IPS-18a (cell line): Measurements from ENCODE around the gene PADI3.

Source experiments
- H3K27ac ChIP-seq: one replicate; pipeline ENCODE4 v1.5.1; 2013; ENCODE audit warnings: low read length
- H3K27me3 ChIP-seq: one replicate; pipeline ENCODE4 v1.6.1; 2013; ENCODE audit warnings: mild to moderate bottlenecking, low read length; ENCODE audit not compliant: control insufficient read depth, insufficient read depth
- H3K36me3 ChIP-seq: one replicate; pipeline ENCODE4 v1.6.1; 2013; ENCODE audit warnings: low read depth, low read length; ENCODE audit not compliant: control insufficient read depth
- H3K4me1 ChIP-seq: one replicate; pipeline ENCODE4 v1.6.1; 2013; ENCODE audit warnings: low read depth, low read length; ENCODE audit not compliant: control insufficient read depth
- H3K4me3 ChIP-seq: one replicate; pipeline ENCODE4 v1.5.1; 2013; ENCODE audit warnings: low read length
- H3K9ac ChIP-seq: one replicate; pipeline ENCODE4 v1.6.1; 2013; ENCODE audit warnings: mild to moderate bottlenecking, low read length, moderate library complexity
- H3K9me3 ChIP-seq: one replicate; pipeline ENCODE4 v1.6.1; 2013; ENCODE audit warnings: low read depth, low read length; ENCODE audit not compliant: control insufficient read depth

Gene PADI3

DNA sequence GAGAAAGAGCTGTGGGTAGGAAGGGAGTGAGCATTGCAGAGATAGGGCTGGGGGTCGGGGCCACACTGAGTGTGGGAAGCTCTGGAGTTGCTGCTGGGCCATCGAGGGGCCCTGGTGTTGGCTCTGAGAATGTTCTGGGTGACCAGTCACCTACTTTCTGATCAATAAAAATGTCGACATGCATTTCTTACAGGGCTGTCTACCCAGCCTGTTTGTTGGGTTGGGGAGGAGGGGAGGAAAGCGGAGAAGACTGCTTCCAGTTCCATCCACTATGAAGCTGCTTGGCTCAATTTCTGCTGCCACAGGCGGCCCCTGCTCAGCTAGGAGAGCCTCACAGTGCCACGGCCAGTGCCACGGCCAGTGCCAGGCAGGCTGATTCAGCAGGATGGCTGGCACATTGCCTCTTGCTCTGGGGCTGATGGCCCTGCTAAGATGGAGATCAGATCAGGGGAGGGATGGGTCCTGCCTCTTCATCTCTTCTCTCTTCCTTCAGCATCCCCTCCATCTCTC is 3.0 kb upstream of the PADI3 start:
- Histone ChIP-seq H3K4me3 (no peak overlapping the region), H3K4me1 (peaks cover 13% of the 10 kb centered on the region), H3K9me3 (no peaks in the 10 kb centered on the region), H3K36me3 (no peaks in the 10 kb centered on the region), H3K9ac (no peak overlapping the region), H3K27me3 (peaks cover 13% of the 10 kb centered on the region), H3K27ac (no peak overlapping the region)

DNA sequence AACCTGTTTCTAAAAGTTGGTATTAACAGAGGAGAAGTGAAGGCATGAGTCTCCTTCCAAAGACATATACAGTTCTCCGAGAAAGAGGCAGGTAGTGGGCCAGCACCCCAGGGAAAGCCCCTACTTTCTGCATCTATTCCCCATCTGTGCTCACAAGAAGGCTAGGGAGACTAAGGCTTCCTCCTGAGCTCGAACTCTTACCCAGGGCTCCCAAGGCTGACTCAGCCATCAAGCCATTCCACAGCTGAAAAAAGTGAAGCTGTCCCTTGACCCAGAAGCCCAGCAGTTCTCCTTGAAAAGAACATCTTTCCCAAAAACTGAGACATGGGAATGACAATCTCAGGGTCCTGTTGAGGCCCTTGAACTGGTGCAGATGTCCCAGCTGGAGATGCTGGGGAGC is 1.9 kb upstream of the PADI3 start:
- peaks cover 9% of the 10 kb centered on the region for H3K4me1 ChIP-seq
- H3K27me3 ChIP-seq = peaks cover 5% of the 10 kb centered on the region
- no peak overlapping the region for H3K4me3 ChIP-seq
- H3K36me3 ChIP-seq = no peaks in the 10 kb centered on the region
- H3K9ac ChIP-seq = no peak overlapping the region
- H3K27ac ChIP-seq = no peak overlapping the region
- no peaks in the 10 kb centered on the region for H3K9me3 ChIP-seq

DNA sequence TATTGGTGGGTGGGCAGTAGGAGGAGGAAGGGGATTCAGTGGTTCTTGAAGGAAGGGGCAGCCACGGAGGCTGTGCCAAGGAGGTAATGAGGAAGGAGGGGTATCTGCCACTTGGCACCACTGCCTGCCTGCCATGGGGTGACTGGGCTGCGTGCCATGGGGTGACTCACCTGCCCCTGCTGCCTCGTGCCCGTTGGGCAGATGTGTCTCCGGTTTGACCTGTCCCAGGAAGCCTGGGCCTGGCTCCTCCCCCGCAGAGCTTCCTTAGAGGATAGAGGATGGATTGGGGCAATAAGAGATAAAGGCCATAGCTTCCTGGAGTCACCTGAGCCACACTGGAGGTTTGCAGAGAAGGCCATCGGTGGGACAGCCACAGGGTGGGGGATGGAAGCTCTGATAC is 1.7 kb downstream of the PADI3 start:
- H3K9me3 ChIP-seq = no peaks in the 10 kb centered on the region
- H3K27ac ChIP-seq = no peak overlapping the region
- peaks cover under 1% of the 10 kb centered on the region for H3K4me1 ChIP-seq
- H3K27me3 ChIP-seq = no peaks in the 10 kb centered on the region
- no peak overlapping the region for H3K9ac ChIP-seq
- no peak overlapping the region for H3K4me3 ChIP-seq
- H3K36me3 ChIP-seq = no peaks in the 10 kb centered on the region

DNA sequence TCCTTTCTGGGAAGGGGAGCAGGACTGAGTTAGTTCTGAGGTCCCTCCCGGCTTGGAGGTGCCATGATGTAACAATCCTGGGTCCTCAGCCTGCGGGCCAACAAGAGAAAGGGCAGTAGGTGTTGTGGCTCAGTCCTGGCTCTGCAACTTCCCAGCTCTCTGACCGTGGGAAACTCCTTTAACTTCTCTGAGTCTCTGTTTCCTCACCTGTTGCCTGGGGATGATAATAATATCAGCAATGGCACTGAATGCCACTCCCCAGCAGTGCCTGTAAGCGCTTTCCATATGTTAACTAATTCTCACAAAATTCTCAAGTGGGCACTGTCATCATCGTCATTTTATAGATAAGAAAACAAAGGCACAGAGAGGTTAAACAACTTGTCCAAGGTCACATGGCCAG is 2.3 kb downstream of the PADI3 start:
- H3K4me3 ChIP-seq = no peak overlapping the region

DNA sequence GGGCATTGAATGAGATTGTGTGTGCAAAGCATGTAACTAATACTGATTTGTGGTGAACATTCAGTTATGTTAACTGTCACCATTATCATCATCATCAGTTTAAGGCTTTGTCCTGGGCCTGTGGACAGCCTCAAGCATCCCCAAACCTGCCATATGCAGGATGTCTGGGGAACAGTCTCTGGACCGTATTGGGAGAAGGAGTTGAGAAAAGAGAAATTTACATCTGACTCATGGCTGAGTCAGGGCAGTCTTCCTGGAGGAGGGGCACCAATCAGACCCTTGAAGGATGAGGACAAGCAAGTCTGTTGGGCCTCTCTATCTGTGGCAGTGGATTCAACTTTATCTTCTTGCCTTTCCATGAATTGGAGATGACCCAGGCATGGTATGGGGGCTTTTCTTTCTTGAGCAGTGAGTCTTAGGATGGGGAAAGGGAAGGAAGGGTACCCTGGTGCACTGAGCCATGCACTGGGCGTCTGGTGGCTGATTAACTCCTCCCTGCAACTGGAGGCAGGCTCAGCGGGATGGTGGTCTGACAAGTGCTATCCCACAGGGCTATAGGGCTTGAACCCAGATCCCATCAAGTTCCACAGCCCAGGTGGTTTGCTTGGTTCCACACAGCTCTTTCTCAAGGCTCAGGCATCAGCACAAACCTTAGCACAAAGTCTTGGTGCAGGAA is 2.9 kb downstream of the PADI3 start:
- H3K4me3 ChIP-seq = no peak overlapping the region
- H3K27me3 ChIP-seq = no peaks in the 10 kb centered on the region
- H3K9ac ChIP-seq = no peak overlapping the region
- no peaks in the 10 kb centered on the region for H3K9me3 ChIP-seq
- H3K36me3 ChIP-seq = no peaks in the 10 kb centered on the region
- no peak overlapping the region for H3K27ac ChIP-seq
- H3K4me1 ChIP-seq = no peaks in the 10 kb centered on the region

More for the DNA sequence above, 2.3 kb downstream of the PADI3 start:
- no peaks in the 10 kb centered on the region for H3K4me1 ChIP-seq
- no peak overlapping the region for H3K9ac ChIP-seq
- H3K9me3 ChIP-seq = no peaks in the 10 kb centered on the region
- H3K36me3 ChIP-seq = no peaks in the 10 kb centered on the region
- H3K27ac ChIP-seq = no peak overlapping the region
- no peaks in the 10 kb centered on the region for H3K27me3 ChIP-seq

DNA sequence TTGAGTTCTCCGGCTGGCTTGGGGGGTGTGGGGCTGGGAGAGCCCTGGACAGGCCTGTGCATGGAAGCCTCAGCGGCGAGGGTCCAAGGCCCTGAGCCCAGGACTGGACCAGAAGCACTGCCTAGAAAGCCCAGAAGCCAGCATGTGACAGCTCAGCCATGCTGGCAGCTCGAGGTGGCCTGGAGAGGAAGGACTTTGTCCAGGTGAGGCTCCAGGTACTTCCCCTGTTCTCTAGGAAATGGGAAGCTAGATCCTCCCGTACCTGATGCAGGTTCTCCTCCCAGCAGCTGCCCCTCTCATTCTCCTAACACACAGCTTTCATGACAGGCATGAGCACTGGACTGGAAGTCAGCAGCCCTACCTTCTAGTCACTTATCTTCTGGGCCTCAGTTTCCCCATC is 6.4 kb downstream of the PADI3 start:
- H3K27ac ChIP-seq = no peak overlapping the region
- H3K9ac ChIP-seq = no peak overlapping the region
- no peaks in the 10 kb centered on the region for H3K27me3 ChIP-seq
- no peaks in the 10 kb centered on the region for H3K36me3 ChIP-seq
- H3K9me3 ChIP-seq = no peaks in the 10 kb centered on the region
- H3K4me3 ChIP-seq = no peak overlapping the region
- no peaks in the 10 kb centered on the region for H3K4me1 ChIP-seq

DNA sequence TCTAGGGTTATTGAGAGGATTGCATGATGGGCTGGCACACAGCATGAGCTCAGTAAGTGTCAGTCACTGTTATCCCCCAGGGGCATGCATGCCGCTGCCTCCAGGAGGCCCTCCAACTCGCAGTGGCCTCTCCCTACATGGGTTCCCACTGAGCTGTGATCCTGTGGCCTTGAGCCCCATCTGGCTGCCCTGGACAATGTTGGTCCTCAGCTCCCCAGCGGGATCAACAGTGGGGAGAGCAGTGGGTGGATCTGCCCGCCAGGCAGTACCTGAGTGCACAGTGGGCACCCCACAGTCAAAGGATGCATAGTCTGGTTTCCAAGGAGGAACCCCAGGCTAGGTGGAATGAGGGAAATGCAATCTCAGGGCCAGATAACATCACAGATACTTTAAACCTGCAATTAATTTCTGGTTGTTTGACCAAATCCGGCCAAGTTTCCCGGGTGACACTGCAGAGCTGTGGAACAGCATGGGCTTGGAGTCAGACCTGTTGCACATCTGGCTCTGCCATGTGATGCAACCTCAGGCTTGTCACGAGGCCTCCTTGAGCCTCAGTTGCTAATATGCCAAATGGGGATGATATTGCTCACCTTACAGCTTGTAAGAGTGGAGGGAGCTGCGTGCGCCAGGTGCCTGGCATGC is 9.3 kb downstream of the PADI3 start:
- Histone ChIP-seq H3K9me3 (no peaks in the 10 kb centered on the region), H3K27me3 (no peaks in the 10 kb centered on the region)

DNA sequence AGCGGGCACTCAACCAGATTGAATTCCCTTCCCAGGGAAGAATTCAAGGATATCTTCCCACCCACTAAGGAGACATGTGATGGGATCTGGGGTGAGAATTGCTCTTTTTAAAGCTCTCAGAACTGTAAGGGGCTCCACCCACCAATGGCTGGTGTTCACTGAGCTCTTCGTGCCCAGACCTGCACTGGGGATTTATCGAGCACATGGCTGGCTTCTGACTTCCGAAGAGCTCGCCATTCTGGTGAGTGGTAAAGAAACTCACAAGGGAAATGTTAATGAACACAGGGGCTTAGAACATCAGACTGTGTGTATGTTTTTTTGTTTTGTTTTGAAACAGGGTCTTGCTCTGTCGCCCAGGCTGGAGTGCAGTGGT is 9.8 kb downstream of the PADI3 start:
- H3K27ac ChIP-seq = no peak overlapping the region
- H3K9me3 ChIP-seq = no peaks in the 10 kb centered on the region
- H3K27me3 ChIP-seq = no peaks in the 10 kb centered on the region
- no peak overlapping the region for H3K9ac ChIP-seq
- H3K4me1 ChIP-seq = no peaks in the 10 kb centered on the region
- H3K4me3 ChIP-seq = no peak overlapping the region
- H3K36me3 ChIP-seq = no peaks in the 10 kb centered on the region

More for the DNA sequence above, 9.3 kb downstream of the PADI3 start:
- Histone ChIP-seq H3K9ac (no peak overlapping the region), H3K36me3 (no peaks in the 10 kb centered on the region), H3K4me1 (no peaks in the 10 kb centered on the region), H3K4me3 (no peak overlapping the region), H3K27ac (no peak overlapping the region)

DNA sequence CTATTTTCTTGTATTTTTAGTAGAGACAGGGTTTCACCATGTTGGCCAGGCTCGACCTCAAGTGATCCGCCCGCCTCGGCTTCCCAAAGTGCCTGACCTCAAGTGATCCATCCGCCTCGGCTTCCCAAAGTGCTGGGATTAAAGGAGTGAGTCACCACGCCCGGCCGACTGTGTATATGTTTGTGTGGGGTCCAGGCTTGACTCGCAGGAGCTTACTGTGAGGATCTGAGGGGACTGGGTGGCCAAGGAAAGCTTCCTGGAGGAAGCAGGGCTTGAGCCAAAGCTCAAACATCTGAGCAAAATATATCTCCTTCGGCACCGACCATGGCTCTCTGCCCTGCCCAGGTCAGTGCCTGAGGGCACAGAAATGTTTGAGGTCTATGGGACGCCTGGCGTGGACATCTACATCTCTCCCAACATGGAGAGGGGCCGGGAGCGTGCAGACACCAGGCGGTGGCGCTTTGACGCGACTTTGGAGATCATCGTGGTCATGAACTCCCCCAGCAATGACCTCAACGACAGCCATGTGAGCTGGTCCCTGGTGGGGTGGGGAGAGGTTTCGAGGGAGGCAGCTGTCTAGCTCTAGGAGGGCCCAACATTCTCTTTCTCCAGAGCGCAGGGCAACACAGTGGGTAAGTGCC is 10.5 kb downstream of the PADI3 start:
- no peaks in the 10 kb centered on the region for H3K27me3 ChIP-seq
- H3K4me1 ChIP-seq = no peaks in the 10 kb centered on the region
- H3K9me3 ChIP-seq = no peaks in the 10 kb centered on the region
- H3K4me3 ChIP-seq = no peak overlapping the region
- no peaks in the 10 kb centered on the region for H3K36me3 ChIP-seq
- no peak overlapping the region for H3K9ac ChIP-seq
- H3K27ac ChIP-seq = no peak overlapping the region

DNA sequence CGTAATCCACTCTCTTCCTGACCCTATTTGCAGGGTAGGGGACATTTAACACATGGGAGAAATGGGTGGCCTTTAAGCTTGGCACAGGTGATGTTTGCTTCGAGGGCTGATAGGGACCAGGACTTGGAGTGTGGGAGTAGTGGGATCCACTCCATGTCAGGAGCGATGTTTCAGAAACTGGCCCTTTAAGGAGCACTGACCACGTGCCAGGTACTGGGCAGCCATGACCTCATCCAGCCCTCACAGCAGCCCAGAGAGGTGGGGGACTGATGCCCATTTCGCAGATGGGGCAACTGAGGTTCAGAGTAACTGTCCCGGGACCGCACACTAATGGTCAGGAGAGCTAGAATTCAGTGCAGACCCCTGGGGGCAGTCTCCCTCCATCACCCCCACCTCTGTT is 11.4 kb downstream of the PADI3 start:
- Histone ChIP-seq H3K4me3 (no peak overlapping the region), H3K9ac (no peak overlapping the region), H3K27me3 (no peaks in the 10 kb centered on the region), H3K9me3 (no peaks in the 10 kb centered on the region), H3K36me3 (no peaks in the 10 kb centered on the region), H3K4me1 (no peaks in the 10 kb centered on the region), H3K27ac (no peak overlapping the region)

DNA sequence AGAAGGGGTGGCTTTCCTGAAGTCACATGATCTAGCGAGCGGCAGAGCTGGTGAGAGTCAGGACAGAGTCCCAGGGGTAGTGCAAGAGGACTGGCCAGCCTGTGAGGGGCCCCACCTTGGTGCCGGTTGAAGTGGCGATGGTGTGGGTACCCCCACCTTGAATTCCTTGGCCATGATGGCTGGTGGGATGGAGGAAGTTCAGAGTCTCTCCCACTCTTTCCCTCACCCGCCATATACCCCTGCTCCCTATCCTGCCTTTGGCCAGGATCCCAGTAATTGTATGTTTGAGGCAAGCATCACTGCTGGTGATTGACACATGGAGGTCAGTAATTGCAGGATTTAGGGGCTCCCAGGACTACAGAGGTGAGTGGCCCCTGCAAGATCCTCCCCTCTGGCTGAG is 11.8 kb downstream of the PADI3 start:
- Histone ChIP-seq H3K27ac (no peak overlapping the region), H3K4me1 (no peaks in the 10 kb centered on the region), H3K4me3 (no peak overlapping the region), H3K27me3 (no peaks in the 10 kb centered on the region), H3K9ac (no peak overlapping the region), H3K9me3 (no peaks in the 10 kb centered on the region), H3K36me3 (no peaks in the 10 kb centered on the region)

DNA sequence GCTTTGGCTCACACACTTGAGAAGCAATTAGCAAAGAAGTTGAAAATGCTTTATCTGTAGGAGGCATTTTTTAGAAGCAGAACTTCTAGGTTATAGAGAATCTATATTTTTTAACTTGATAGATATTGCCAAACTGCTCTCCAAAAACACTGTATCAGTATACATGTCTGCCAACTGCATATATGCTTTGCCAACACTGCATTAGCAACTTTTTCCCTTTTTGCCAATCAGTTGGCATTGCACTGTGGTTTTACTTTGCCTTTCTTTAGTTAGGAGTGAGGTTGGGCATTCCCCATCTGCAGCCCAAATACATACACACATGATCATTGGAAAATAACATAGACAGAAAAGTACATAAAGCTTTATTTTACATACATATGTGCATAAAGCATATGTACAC is 15.0 kb downstream of the PADI3 start:
- Histone ChIP-seq H3K36me3 (no peaks in the 10 kb centered on the region), H3K4me3 (no peak overlapping the region), H3K27ac (no peak overlapping the region), H3K27me3 (no peaks in the 10 kb centered on the region), H3K9me3 (no peaks in the 10 kb centered on the region), H3K4me1 (no peaks in the 10 kb centered on the region), H3K9ac (no peak overlapping the region)
